Epithelial cell of proximal tubule (primary cell): Measurements from ENCODE around the gene NUP93. TPM values are rescaled to one million over a fixed set of nuclear protein-coding genes. Genes with fewer than 3 reads are reported as not detected.
"Not testable (repeated sequence)": the region's sequence is repeated elsewhere in the genome, so short reads cannot be mapped to it uniquely, and the experiment has no call there.

Source experiments
- DNase-seq: peaks from one replicate; pipeline ENCODE4 v3.0.0-alpha.2; 2011; ENCODE audit warnings: low read depth
- H3K4me3 ChIP-seq: 2 replicates; pipeline ENCODE4 v1.5.1; 2011; ENCODE audit warnings: low read depth, mild to moderate bottlenecking, low read length
- total RNA-seq: library from RNA; depleted of rRNA; stranded (reverse); fragments of >200 nt; gene quantifications from 2 replicates; pipeline ENCODE4 v1.2.3, GENCODE V29; 2015
- TF ChIP-seq, protein P1 (sequence below): conservative IDR thresholded peaks from 2 replicates; pipeline ENCODE4 v1.5.1; 2012; ENCODE audit warnings: low read depth, mild to moderate bottlenecking, low read length

Gene NUP93
- total RNA-seq, 1 donor from 2014 or later: 92.5 TPM

DNA sequence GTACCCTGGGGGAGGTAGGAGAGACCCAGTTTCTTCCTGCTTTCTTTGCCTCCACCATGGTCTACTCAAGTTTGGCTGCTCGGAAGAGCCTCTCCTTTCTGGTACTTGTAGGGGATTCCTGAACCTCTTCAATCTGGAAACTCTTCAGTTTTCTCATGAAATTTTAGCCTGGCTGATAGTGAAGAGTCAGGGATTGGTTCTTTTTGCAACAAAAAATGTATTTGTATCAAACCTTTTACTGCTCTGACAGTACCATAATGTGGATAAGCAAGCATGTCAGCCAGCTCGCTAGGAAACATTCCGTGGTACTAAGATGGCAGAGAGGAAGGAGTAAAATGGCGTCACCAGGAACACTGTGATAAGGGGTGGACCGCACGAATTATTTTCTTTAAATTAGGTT lies 55.4 kb downstream of the NUP93 start:
- no peak overlapping the region for H3K4me3 ChIP-seq
- TF ChIP-seq, protein P1, sequence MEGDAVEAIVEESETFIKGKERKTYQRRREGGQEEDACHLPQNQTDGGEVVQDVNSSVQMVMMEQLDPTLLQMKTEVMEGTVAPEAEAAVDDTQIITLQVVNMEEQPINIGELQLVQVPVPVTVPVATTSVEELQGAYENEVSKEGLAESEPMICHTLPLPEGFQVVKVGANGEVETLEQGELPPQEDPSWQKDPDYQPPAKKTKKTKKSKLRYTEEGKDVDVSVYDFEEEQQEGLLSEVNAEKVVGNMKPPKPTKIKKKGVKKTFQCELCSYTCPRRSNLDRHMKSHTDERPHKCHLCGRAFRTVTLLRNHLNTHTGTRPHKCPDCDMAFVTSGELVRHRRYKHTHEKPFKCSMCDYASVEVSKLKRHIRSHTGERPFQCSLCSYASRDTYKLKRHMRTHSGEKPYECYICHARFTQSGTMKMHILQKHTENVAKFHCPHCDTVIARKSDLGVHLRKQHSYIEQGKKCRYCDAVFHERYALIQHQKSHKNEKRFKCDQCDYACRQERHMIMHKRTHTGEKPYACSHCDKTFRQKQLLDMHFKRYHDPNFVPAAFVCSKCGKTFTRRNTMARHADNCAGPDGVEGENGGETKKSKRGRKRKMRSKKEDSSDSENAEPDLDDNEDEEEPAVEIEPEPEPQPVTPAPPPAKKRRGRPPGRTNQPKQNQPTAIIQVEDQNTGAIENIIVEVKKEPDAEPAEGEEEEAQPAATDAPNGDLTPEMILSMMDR: no peak
- no peak for DNase-seq

DNA sequence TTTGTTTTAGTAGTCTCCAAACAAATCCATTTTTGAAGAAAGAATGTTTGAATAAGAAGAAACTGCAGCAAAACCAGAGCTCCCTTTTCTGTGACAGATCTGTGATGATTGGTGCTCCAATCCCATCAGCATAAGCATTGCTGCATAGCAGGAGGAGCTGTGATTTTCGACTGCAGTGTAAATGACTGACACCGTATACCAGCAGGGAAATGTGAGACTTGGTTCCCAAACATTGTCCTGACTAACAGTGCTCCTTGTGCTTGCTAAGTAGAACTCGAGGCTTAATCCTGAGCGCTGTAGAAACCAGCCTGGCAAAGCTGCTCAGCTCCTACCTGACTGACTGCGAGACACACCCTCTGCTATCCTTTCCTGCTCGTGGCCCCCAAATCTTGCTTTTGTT lies 57.2 kb downstream of the NUP93 start:
- TF ChIP-seq, protein P1: no peak
- no peak for DNase-seq
- H3K4me3 ChIP-seq: no peak overlapping the region

DNA sequence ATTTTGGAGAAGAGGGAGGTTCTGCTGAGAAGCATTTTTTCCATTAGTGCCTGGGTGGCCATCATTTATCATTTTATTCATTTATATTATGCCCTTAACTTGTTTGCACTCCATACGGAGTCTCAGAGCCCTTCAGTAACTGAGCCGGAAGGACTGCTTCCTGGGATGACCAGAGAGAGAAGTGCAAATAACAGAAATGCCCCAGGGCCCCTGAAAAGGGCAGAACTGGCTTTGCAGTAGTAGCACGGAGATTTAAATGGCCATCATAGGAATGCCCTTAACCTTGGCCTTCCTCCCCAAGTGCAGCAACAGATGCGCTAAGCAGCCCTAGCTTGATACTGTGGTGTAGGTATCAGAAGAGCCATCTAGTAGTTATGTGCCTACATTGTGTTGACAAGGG lies 58.5 kb downstream of the NUP93 start:
- no peak for DNase-seq
- H3K4me3 ChIP-seq: no peak overlapping the region
- TF ChIP-seq, protein P1: no peak

DNA sequence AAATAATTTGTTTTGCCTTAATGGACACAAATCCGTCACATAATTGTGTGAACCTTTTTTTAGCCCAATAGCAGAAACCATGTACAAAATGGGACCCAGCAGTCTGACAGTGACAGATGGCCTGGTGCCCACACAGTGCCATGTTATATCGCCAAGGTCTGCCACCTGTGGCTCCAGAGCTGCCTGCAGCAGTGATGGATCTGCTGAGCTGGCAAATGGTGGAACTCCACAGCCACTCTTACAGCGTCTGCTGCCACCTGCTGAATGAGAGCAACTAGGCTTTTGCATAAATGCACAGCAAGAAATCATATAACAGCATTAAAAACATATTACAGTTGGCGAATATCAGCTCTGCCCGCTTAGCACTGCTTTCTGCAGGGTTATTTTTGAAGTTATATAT lies 59.4 kb downstream of the NUP93 start:
- DNase-seq: no peak
- H3K4me3 ChIP-seq: no peak overlapping the region
- TF ChIP-seq, protein P1: peak; percentile 79

DNA sequence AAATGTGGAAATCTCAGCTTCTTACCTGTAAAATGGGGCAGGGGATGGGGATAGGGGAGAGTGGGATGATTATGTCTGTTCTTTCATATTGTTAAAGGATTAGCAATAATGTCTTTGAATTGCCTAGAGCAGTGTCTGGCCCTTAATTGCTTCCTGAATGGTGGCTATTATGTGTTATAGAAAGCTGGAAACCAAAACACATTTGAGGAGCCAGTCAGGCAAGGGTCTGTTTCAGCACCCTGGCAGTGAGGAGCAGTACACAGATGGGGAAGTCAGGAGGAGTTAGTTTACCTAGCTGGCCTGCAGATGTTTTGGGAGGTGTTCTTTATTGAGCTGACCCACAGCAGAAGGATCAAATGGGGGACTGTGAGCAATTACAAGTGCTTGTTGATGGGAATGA lies 63.0 kb downstream of the NUP93 start:
- no peak for DNase-seq
- TF ChIP-seq, protein P1: no peak
- no peak overlapping the region for H3K4me3 ChIP-seq

DNA sequence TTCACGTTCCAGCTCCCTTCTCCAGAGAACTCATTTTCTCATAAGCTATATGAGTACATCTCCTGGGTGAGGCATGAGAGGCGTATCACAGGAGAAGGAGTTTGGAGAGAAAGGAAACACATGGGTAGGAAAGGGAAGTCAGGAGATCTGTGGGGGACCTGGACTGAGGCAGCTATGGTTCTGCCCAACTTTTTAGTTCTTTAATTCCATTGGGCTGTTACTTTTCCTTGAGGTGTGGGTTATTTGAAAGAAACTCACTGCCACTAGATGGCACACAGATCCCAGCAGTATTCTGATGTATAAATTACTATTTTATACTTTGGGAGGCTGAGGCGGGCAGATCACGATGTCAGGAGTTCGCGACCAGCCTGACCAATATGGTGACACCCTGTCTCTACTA lies 63.6 kb downstream of the NUP93 start:
- no peak overlapping the region for H3K4me3 ChIP-seq
- TF ChIP-seq, protein P1: peak; percentile 66
- DNase-seq: no peak

DNA sequence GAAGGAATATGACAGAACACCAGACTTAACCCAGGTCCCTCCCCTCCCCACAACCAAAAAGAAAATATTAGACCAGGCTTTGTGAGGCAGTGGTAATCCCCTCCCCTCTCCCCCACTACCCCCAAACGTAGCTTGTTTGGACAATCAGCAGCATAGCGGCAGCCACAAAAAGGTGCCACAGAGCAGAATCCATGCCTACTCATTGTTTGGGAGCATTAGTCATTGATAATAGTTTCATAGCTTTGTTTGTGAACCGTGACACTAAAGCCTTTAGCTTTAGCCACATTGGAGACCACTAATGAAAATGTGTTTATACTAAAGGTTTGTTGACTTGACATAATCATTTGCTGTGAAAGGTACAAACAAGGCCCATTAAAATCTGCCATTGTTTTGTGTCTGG lies 65.1 kb downstream of the NUP93 start:
- DNase-seq: peak; percentile 50
- H3K4me3 ChIP-seq: no peak overlapping the region
- TF ChIP-seq, protein P1: no peak

DNA sequence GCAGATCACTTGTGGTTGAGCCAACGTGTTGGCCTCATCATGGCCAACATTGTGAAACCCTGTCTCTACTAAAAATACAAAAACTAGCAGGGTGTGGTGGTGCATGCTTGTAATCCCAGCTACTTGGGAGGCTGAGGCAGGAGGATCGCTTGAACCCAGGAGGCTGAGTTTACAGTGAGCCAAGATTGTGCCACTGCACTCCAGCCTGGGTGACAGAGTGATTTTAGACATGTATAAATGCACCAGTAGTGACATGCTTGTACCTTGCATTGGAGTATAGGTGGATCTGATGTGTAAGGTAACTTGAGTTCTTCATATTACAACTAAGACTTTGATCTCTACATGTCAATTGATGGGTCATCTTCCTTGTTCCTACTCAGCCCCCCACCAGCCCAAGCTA lies 67.1 kb downstream of the NUP93 start:
- DNase-seq, H3K4me3 ChIP-seq: not testable (repeated sequence)
